Gastroesophageal sphincter (tissue), 4 donors: ENCODE results near the gene CECR2. TPM values are rescaled to one million over a fixed set of nuclear protein-coding genes. Genes with fewer than 3 reads are reported as not detected.

ENCODE experiments used
- ATAC-seq: fragments of 150-250 bp; one replicate; pipeline ENCODE4 v1.9.1; 2016; ENCODE audit warnings: mild to moderate bottlenecking, moderate library complexity
- H3K27ac ChIP-seq, 4 donors: fragments of 200-600 bp; sonication (generic) in 3 of 4; 1 replicate in 3 of 4; 2 replicates in 1 of 4; pipeline ENCODE4 v1.5.1; 2016 to 2019
- H3K27me3 ChIP-seq: fragments of 200-600 bp; sonication (generic); one replicate; pipeline ENCODE4 v1.5.1; 2019
- H3K36me3 ChIP-seq, 2 donors: fragments of 200-600 bp; sonication (generic); one replicate each; pipeline ENCODE4 v1.5.1; 2019; ENCODE audit warnings: control low read depth in 1 of 2
- H3K4me1 ChIP-seq, 3 donors: fragments of 200-600 bp; sonication (generic); 1 replicate in 2 of 3; 2 replicates in 1 of 3; pipeline ENCODE4 v1.5.1; 2016 to 2019; ENCODE audit warnings: control low read depth in 2 of 3
- H3K4me3 ChIP-seq, 2 donors: fragments of 200-600 bp; sonication (generic); one replicate each; pipeline ENCODE4 v1.5.1; 2019; ENCODE audit warnings: mild to moderate bottlenecking in 1 of 2, moderate library complexity in 1 of 2
- H3K9me3 ChIP-seq, 3 donors: fragments of 200-600 bp; sonication (generic); one replicate each; pipeline ENCODE4 v1.5.1; 2017 to 2019; ENCODE audit warnings: control low read depth in 2 of 3
- CTCF ChIP-seq, 4 experiments: fragments of 200-600 bp in 2 of 4; fragments of 450-650 bp in 2 of 4; sonication (generic) in 1 of 4; IDR thresholded peaks; one replicate each; pipeline ENCODE4 v1.5.1; 2017 to 2019; ENCODE audit warnings: antibody characterized with exemption in 4 of 4, mild to moderate bottlenecking in 2 of 4, moderate library complexity in 2 of 4
- EP300 ChIP-seq: sonication (generic); formaldehyde crosslinking; IDR thresholded peaks from one replicate; pipeline ENCODE4 v1.6.1; 2017; ENCODE audit warnings: antibody characterized with exemption, mild to moderate bottlenecking
- POLR2A ChIP-seq, 2 donors: fragments of 450-650 bp; IDR thresholded peaks; one replicate each; pipeline ENCODE4 v1.6.1; 2017; ENCODE audit warnings: antibody characterized with exemption in 2 of 2, mild to moderate bottlenecking in 2 of 2, moderate library complexity in 1 of 2
- POLR2AphosphoS5 ChIP-seq: sonication (generic); formaldehyde crosslinking; IDR thresholded peaks from one replicate; pipeline ENCODE4 v1.6.1; 2017; ENCODE audit warnings: antibody characterized with exemption
- WGBS, 2 donors: methylation state at CpG; one replicate each; pipeline ENCODE4 v1.1.5; 2018; ENCODE audit warnings: low coverage in 1 of 2; 5-methylcytosine and 5-hydroxymethylcytosine counted together
- total RNA-seq, 4 donors: library from RNA; depleted of rRNA; stranded (reverse); fragments of >200 nt; gene quantifications; one replicate each; pipeline ENCODE4 v1.1.0, GENCODE V29; 2016

Gene CECR2
- total RNA-seq, 4 donors from 2014 or later: 0.72 to 1.7 (median 1.2) TPM

GRCh38 chr22:17501679-17502285 lies 132.5 kb downstream of the CECR2 start:
- no peaks in the 10 kb centered on the region for H3K9me3 ChIP-seq
- H3K4me1 ChIP-seq: no peaks in the 10 kb centered on the region
- 42 to 43% methylated on average over 12 of the region's 12 CpGs for WGBS, 2 donors
- no peak overlapping the region for H3K4me3 ChIP-seq
- peaks cover 0 to 26% of the 10 kb centered on the region in 2 donors for H3K36me3 ChIP-seq
- H3K27ac ChIP-seq: no peak overlapping the region
- TF ChIP-seq CTCF (IDR thresholded peaks at IDR 0.05) (peak; percentile 31 to 69 (median 64)), POLR2AphosphoS5 (no peak)
- peaks cover 5% of the 10 kb centered on the region for H3K27me3 ChIP-seq
- ATAC-seq: peak; percentile 55

- no peak for ATAC-seq
- no peak overlapping the region for H3K27ac ChIP-seq
- 92 to 94% methylated on average over 3 of the region's 3 CpGs for whole genome bisulfite sequencing, 2 donors
- no peaks in the 10 kb centered on the region for H3K4me1 ChIP-seq
- H3K36me3 ChIP-seq: peaks cover 0 to 28% of the 10 kb centered on the region in 2 donors
- no peaks in the 10 kb centered on the region for H3K9me3 ChIP-seq
- no peaks in the 10 kb centered on the region for H3K27me3 ChIP-seq
- TF ChIP-seq POLR2AphosphoS5: no peak
- no peak for TF ChIP-seq EP300
- TF ChIP-seq CTCF (IDR thresholded peaks at IDR 0.05): no peak
- no peak for TF ChIP-seq POLR2A (IDR thresholded peaks at IDR 0.05)
- H3K4me3 ChIP-seq: no peak overlapping the region
Observed at GRCh38 chr22:17508110-17508509, 138.8 kb downstream of the CECR2 start.

GRCh38 chr22:17512960-17513359 lies 143.7 kb downstream of the CECR2 start:
- Histone ChIP-seq H3K4me1 (peaks cover 0 to 10% (median 0%) of the 10 kb centered on the region in 3 donors), H3K4me3 (no peak overlapping the region), H3K27me3 (no peaks in the 10 kb centered on the region), H3K27ac (no peak overlapping the region), H3K36me3 (peaks cover 0 to 7% of the 10 kb centered on the region in 2 donors), H3K9me3 (no peaks in the 10 kb centered on the region)
- TF ChIP-seq POLR2AphosphoS5 (no peak), CTCF (IDR thresholded peaks at IDR 0.05) (no peak), EP300 (no peak), POLR2A (IDR thresholded peaks at IDR 0.05) (no peak)
- WGBS, 2 donors: 88 to 100% methylated on average over 3 to 4 of the region's 4 CpGs
- no peak for ATAC-seq

- Histone ChIP-seq H3K27me3 (no peaks in the 10 kb centered on the region), H3K36me3 (peaks cover 0 to under 1% of the 10 kb centered on the region in 2 donors), H3K4me3 (no peak overlapping the region), H3K27ac (peak overlapping the region in 2 of 4 donors; percentile 3 to 15), H3K4me1 (peaks cover 0 to 10% (median 0%) of the 10 kb centered on the region in 3 donors), H3K9me3 (no peaks in the 10 kb centered on the region)
- ATAC-seq: no peak
- TF ChIP-seq CTCF (IDR thresholded peaks at IDR 0.05) (no peak), EP300 (no peak), POLR2A (IDR thresholded peaks at IDR 0.05) (no peak), POLR2AphosphoS5 (no peak)
- 10 to 45% methylated on average over 2 of the region's 2 CpGs for WGBS, 2 donors
Observed at GRCh38 chr22:17513612-17514011, 144.4 kb downstream of the CECR2 start.

GRCh38 chr22:17514084-17514483 lies 144.8 kb downstream of the CECR2 start:
- H3K27ac ChIP-seq: peak overlapping the region in 1 of 4 donors; percentile 3
- no peaks in the 10 kb centered on the region for H3K36me3 ChIP-seq
- ATAC-seq: no peak
- WGBS, 2 donors: 46 to 95% methylated on average over 4 to 5 of the region's 7 CpGs
- TF ChIP-seq POLR2A (IDR thresholded peaks at IDR 0.05) (no peak), EP300 (no peak), POLR2AphosphoS5 (no peak), CTCF (IDR thresholded peaks at IDR 0.05) (no peak)
- H3K27me3 ChIP-seq: no peaks in the 10 kb centered on the region
- peaks cover 0 to 10% (median 0%) of the 10 kb centered on the region in 3 donors for H3K4me1 ChIP-seq
- H3K9me3 ChIP-seq: no peaks in the 10 kb centered on the region
- no peak overlapping the region for H3K4me3 ChIP-seq
